RCC 7860 (cell line): ENCODE measurements around the gene RPL29.

Source experiments
- DNase-seq: peaks from one replicate; pipeline ENCODE4 v3.0.0-alpha.2; 2015; ENCODE audit warnings: low spot score
- FAIRE-seq: peaks from 2 replicates; lab custom pipeline; 2012; peaks lifted over from hg19 to GRCh38; lab: Jason Lieb, UNC

The RPL29 gene

DNA sequence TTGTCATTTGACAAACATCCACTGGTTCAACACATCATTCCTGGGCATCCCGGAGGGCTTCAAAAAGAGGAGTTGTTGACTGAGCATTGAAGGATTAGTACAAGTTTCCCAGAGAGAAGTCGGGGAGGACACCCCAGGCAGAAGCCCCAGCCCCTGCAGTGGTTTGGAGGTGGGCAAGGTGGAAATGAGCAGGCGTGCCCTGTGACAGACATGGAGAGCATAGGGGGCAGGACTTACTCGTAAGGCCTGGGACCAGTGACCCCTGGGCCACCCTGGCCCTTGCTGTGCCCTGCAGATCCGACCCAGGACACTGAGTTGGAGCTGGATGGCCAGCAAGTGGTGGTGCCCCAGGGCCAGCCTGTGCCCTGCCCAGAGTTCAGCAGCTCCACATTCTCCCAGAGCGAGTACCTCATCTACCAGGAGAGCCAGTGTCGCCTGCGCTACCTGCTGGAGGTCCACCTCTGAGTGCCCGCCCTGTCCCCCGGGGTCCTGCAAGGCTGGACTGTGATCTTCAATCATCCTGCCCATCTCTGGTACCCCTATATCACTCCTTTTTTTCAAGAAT is 47.6 kb downstream of the RPL29 start:
- DNase-seq, result no peak
- no peak for FAIRE-seq

DNA sequence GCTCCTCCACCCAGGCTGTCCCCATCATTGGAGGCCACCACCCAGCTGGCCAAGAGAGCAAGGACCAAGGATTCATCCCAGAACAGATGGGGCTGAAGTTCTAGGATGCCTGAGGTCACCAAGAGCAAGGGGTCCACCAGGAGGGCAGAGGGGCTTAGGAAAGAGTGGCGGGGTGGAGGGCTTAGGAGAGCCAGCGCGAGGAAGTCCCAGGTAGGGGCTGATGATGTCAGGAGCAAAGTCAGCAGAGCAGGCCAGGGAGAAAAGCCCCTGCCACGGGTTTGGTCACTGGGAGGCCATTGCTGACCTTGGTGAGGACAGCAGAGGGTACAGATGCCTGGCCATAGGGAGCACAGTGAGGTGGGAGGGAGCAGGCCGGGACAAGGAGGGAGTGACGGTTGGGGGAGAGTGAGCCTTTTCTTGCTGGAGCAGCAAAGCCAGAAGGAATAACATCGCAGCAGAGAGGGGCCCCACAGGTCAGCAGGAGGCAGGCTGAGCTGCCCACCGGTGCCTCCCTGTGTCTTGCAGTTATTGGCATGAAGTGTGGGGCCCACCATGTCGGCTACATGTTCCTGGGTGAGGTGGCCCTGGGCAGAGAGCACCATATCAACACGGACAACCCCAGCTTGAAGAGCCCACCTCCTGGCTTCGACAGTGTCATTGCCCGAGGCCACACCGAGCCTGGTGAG is 48.3 kb downstream of the RPL29 start:
- FAIRE-seq (no peak), DNase-seq (no peak)

DNA sequence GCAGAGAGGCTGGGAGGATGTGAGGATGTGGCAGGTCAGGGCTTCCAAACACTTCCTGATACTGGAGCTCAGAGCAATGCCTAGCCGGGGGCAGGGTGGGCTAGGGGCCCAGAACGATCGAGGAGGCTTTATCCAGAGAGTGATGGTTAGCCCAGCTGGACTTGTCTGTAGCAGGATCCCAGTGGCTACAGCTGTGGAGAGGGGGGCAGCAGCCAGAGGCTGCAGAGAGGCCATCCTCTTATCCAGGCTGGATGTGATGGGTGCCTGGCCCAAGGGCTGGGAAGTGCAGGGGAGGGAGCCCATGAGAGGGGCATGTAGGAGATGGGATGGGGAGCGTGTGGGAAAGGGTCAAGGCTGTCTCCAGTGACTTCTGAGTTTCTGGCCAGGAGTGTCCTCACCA is 48.9 kb downstream of the RPL29 start:
- FAIRE-seq (no peak), DNase-seq (no peak)

DNA sequence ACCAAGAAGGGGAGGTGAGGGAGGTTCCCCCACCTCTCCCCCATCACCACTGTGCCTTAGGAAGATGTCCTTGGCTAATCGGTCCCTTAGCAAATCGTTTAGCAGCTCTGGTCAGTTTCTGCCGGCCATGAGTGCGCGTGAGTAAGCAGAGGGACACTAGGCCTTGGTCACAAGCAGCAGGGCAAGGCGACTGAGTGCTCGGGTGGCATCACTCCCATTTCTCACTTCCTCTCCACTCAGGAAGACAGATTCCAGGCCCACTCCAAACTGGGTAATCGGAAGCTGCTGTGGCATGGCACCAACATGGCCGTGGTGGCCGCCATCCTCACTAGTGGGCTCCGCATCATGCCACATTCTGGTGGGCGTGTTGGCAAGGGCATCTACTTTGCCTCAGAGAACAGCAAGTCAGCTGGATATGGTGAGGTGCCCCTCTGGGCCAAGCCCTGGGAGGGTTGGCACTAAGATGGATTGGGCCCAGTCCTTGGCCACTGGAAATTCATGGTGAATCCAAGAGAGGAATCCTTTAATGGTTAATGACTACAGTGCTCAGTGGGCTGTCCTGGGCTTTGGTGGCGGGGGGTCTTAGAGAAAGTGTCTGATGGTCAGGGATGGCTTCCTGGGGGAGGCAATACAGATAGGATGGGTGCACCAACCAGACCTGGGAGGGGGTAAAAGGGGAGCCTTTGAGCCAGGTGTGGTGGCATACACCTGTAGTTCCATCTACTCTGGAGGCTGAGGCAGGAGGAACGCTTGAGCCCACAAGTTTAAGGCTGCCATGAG is 49.6 kb downstream of the RPL29 start:
- DNase-seq (no peak), FAIRE-seq (no peak)

DNA sequence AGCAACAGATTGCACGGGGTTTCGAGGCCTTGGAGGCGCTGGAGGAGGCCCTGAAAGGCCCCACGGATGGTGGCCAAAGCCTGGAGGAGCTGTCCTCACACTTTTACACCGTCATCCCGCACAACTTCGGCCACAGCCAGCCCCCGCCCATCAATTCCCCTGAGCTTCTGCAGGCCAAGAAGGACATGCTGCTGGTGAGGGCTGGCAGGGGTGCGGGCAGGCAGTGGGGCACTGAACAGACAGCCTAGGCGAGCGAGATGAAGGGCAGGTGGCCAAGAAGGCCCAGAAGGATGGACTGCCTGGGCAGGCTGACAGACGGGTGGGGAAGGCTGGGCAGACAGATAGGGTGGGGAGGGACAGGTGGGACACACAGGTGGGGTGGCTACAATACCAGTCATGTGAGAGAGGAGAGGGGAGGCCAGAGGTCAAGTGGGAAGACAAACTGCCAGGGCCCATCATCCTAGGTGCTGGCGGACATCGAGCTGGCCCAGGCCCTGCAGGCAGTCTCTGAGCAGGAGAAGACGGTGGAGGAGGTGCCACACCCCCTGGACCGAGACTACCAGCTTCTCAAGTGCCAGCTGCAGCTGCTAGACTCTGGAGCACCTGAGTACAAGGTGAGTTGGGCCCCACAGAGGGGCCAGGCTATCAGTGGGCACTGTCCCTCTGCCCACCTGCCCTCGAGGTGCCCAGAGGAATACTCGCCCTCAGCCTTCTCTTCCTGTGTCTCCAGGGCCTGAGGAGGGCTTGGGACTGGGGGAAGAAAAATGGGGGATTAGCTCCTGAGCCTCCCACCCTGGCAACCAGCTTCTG is 50.5 kb downstream of the RPL29 start:
- no peak for FAIRE-seq

DNA sequence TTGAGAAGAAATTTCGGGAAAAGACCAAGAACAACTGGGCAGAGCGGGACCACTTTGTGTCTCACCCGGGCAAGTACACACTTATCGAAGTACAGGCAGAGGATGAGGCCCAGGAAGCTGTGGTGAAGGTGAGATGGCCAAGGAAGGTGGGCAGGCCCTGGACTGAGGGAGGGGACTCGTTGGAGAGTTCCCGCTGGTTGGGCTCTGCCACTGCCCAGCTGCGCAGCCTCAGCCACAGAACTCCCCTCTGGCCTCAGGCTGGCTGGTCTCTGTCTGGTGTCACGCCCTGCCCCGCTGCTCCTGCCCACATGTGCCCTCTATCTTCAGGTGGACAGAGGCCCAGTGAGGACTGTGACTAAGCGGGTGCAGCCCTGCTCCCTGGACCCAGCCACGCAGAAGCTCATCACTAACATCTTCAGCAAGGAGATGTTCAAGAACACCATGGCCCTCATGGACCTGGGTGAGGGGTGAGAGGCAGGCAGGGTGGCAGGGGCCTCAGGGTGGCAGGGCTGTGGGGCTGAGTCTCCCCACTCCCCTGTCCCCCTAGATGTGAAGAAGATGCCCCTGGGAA is 51.2 kb downstream of the RPL29 start:
- DNase-seq, result no peak
- no peak for FAIRE-seq

More for the DNA sequence above, 50.5 kb downstream of the RPL29 start:
- no peak for DNase-seq
